NCI-H460 (cell line): Measurements from ENCODE around the gene UNKL. TPM values are rescaled to one million over a fixed set of nuclear protein-coding genes. Genes with fewer than 3 reads are reported as not detected.

ENCODE experiments used
- DNase-seq: peaks from one replicate; pipeline ENCODE4 v3.0.0-alpha.2; 2016; ENCODE audit warnings: low read depth; ENCODE audit errors: extremely low read depth
- total RNA-seq: library from RNA; depleted of rRNA; stranded (reverse); fragments of >200 nt; shearing (Covaris generic); gene quantifications from 2 replicates; pipeline ENCODE4 v1.2.3, GENCODE V29; 2014; rRNA removed

UNKL gene
- total RNA-seq, 1 experiment from 2014 or later: 29.2 TPM

DNA sequence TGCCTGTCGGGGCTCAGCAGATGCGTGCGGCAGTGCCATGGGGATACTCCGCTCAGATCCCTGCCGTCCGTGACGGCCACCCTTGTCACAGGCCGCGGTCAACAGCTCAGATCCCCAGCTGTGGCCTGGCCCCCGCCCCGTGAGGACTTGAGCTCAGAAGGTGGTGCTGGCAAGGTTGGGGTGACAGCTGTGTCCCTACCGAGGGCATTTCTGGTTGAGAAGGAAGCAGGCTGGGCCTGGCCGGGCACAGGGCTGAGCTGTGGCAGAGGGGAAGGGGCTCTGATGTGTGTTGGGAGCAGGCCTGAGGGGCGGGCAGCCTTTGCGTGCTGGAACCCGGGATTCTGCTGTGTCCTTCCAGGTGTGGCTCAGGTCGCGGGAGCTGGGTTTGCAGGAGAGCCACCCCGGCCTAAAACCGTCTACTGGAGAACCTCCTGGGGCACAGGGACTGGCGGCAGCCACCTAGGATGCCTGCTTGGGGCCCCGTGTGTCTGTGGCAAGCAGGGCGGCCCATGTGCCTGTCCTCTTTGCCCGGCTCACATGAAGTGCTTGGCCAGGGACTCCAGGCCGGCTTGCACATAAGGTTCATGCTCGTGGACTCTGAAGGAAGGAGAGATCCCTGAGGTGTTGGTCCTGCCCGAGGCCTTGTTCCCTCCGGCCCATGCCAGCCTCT lies 100.0 kb downstream of the UNKL start:
- DNase-seq: no peak

DNA sequence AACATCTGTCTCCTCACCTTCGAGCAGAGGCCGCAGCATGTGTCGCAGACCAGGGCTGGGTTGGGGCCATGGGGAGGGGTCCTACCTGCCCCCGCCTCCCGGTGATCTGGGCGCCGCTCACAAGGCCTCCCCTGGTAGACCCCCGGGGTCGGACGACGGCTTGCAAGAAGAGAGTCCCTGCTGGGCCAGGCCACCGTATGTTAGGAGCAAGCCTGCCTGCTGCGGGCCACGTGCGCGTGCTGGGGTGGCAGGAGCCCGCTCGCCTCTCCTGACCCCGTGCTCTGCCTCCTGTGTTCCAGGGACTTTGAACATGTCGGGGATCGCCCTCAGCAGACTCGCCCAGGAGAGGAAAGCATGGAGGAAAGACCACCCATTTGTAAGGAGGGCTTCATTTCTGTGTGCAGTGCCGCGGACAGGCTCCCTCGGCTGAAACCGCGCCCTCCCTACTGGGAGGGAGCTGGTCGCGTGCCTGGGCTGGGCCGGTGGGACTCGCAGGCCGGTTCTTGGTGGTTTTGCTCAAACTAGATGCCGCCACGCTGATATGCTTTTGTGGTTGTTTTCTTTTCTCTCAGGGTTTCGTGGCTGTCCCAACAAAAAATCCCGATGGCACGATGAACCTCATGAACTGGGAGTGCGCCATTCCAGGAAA lies 100.7 kb downstream of the UNKL start:
- DNase-seq: no peak

Other genes starting within 250 kb of the UNKL start
- gene TPSG1, start 189.4 kb downstream of the UNKL start, total RNA-seq: not detected in 2 replicates
- gene TPSB2, start 184.5 kb downstream of the UNKL start, total RNA-seq: not detected in 2 replicates
- gene TPSAB1, start 174.0 kb downstream of the UNKL start, total RNA-seq: not detected in 2 replicates
- not detected in 2 replicates for gene TPSD1, start 158.6 kb downstream of the UNKL start, total RNA-seq
- gene UBE2I, start 105.1 kb downstream of the UNKL start, total RNA-seq: 90.5 and 120 TPM in 2 replicates
- 0.29 and 0.89 TPM in 2 replicates for gene BAIAP3, start 81.1 kb downstream of the UNKL start, total RNA-seq
- gene TSR3, start 62.8 kb downstream of the UNKL start, total RNA-seq: 45.4 and 50.2 TPM in 2 replicates
- gene GNPTG, start 62.8 kb downstream of the UNKL start, total RNA-seq: 32.2 and 33.0 TPM in 2 replicates
- gene UQCC4, start 6.0 kb upstream of the UNKL start, total RNA-seq: 29.7 and 31.1 TPM in 2 replicates
- gene PERCC1, start 16.4 kb upstream of the UNKL start, total RNA-seq: not detected in 2 replicates
- 0.42 and 0.61 TPM in 2 replicates for gene CCDC154, start 29.9 kb upstream of the UNKL start, total RNA-seq
- gene CLCN7, start 60.3 kb upstream of the UNKL start, total RNA-seq: 62.0 and 67.0 TPM in 2 replicates
- gene PTX4, start 74.2 kb upstream of the UNKL start, total RNA-seq: 0.15 TPM in 1 of 2 replicates, not detected in the other
- gene TELO2, start 78.7 kb upstream of the UNKL start, total RNA-seq: 7.8 and 8.1 TPM in 2 replicates
- not detected in 2 replicates for gene TMEM204, start 119.0 kb upstream of the UNKL start, total RNA-seq
- gene IFT140, start 197.4 kb upstream of the UNKL start, total RNA-seq: 8.5 and 14.4 TPM in 2 replicates
- gene CRAMP1, start 197.7 kb upstream of the UNKL start, total RNA-seq: 8.3 and 9.1 TPM in 2 replicates